ENCODE data around the gene SLC25A31.

SLC25A31 gene

GRCh38 chr4:127778102-127778501 is 47.9 kb downstream of the SLC25A31 start:
- no peak for DNase-seq

- no peak for DNase-seq
These were observed 50.4 kb downstream of the SLC25A31 start for GRCh38 chr4:127780598-127780997.

GRCh38 chr4:127781300-127782024 is 51.3 kb downstream of the SLC25A31 start:
- no peak for DNase-seq

GRCh38 chr4:127782025-127782274 is 51.8 kb downstream of the SLC25A31 start:
- DNase-seq = peak; percentile 76

GRCh38 chr4:127782275-127783025 is 52.2 kb downstream of the SLC25A31 start, which contains the start of gene HSPA4L:
HSPA4L (plus strand) TSS chr4:127782322; CDS start chr4:127782551, 229 bp downstream.
- no peak for DNase-seq

GRCh38 chr4:127783026-127783769 is 53.0 kb downstream of the SLC25A31 start:
- DNase-seq = peak; percentile 18

- DNase-seq = no peak
These were observed 54.0 kb downstream of the SLC25A31 start for GRCh38 chr4:127783955-127784770.

- no peak for DNase-seq
These were observed 58.3 kb downstream of the SLC25A31 start for GRCh38 chr4:127788517-127788916.

- no peak for DNase-seq
These were observed 61.2 kb downstream of the SLC25A31 start for GRCh38 chr4:127791391-127791790.

- DNase-seq = no peak
These were observed 63.3 kb downstream of the SLC25A31 start for GRCh38 chr4:127793528-127793927.

- DNase-seq = no peak
These were observed 69.5 kb downstream of the SLC25A31 start for GRCh38 chr4:127799711-127800110.

GRCh38 chr4:127809173-127809800 is 79.1 kb downstream of the SLC25A31 start:
- peak; percentile 2 for DNase-seq

GRCh38 chr4:127810551-127810950 is 80.4 kb downstream of the SLC25A31 start:
- DNase-seq = no peak

- no peak for DNase-seq
These were observed 92.2 kb downstream of the SLC25A31 start for GRCh38 chr4:127822430-127822829.
